ENCODE data around the gene TACR1.
"Not testable (repeated sequence)": the region's sequence is repeated elsewhere in the genome, so short reads cannot be mapped to it uniquely, and the experiment has no call there.

The TACR1 gene

GRCh38 chr2:75194184-75194868 is 5.0 kb downstream of the TACR1 start:
- no peak for DNase-seq

- no peak for DNase-seq
Observed at GRCh38 chr2:75192496-75192895, 6.8 kb downstream of the TACR1 start.

- DNase-seq, result no peak
Observed at GRCh38 chr2:75190271-75190990, 8.9 kb downstream of the TACR1 start.

- no peak for DNase-seq
Observed at GRCh38 chr2:75186821-75187220, 12.5 kb downstream of the TACR1 start.

- DNase-seq, result no peak
Observed at GRCh38 chr2:75182606-75183005, 16.7 kb downstream of the TACR1 start.

- DNase-seq, result no peak
Observed at GRCh38 chr2:75180476-75180875, 18.8 kb downstream of the TACR1 start.

GRCh38 chr2:75177427-75177826 is 21.9 kb downstream of the TACR1 start:
- DNase-seq, result no peak

GRCh38 chr2:75175456-75175855 is 23.9 kb downstream of the TACR1 start:
- no peak for DNase-seq

DNA sequence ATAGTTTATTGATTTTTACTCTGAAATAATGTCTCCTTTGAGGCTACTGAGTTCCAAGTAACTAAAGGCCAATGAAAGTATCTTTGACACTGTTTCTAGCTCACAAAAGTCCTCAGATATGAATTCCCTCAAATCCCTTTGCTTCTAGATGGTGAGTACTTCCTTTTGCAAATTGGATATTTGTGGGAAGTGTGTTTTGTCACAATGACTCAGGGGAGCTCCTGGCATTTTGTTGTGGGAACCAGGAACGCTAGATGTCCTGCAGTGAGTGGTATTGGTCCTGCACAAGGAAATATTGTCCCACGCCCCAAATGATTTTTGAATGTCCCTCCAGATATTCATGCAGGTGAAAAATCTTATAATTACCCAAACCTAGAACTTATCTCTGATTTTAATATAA is 24.3 kb downstream of the TACR1 start:
- DNase-seq, result no peak

GRCh38 chr2:75174519-75174918 is 24.8 kb downstream of the TACR1 start:
- no peak for DNase-seq

DNA sequence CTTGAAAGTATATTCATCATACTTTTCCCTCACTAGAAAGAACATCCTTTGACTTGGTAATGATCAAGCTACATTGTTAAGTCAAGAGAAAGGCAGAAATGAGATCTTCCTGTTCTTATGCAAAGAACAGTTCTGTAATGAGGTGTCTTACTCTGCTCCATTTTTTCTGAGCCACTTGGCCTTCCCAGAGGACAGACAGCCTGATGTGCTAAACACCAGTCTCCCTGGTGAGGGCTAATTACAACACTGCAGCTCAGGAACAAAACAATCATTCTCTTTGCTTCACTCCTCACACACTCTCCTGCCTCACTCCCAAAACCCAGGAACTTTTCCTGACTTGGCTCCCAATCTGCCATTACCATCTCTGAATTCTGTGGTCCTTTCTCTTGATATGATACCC is 25.6 kb downstream of the TACR1 start:
- no peak for DNase-seq

DNA sequence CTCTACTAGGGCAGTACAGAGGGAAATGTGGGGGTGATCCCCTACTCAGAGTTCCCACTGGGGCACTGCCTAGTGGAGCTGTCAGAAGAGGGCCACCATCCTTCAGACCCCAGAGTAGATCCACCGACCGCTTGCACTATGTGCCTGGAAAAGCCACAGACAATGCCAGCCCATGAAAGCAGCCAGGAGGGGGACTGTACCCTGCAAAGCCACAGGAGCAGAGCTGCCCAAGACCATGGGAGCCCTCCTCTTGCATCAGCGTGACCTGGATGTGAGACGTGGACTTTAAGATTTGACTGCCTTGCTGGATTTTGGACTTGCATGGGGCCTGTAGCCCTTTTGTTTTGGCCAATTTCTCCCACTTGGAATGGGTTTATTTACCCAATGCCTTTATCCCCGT is 27.9 kb downstream of the TACR1 start:
- not testable (repeated sequence) for DNase-seq

DNA sequence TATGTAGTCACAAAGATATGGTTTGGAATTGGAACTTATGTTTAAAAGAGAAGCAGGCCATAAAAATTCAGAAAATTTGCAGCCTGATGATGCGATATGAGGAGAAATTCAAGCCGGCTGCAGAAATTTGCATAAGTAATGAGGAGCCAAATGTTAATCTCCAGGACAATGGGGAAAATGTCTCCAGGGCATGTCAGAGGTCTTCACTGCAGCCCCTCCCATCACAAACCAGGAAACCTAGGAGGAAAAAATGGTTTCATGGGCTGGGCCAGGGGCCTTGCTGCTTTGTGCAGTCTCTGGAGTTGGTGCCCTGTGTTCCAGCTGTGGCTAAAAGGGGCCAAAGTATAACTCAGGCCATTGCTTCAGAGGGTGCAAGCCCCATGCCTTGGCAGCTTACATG is 28.4 kb downstream of the TACR1 start:
- DNase-seq, result peak; percentile 14

DNA sequence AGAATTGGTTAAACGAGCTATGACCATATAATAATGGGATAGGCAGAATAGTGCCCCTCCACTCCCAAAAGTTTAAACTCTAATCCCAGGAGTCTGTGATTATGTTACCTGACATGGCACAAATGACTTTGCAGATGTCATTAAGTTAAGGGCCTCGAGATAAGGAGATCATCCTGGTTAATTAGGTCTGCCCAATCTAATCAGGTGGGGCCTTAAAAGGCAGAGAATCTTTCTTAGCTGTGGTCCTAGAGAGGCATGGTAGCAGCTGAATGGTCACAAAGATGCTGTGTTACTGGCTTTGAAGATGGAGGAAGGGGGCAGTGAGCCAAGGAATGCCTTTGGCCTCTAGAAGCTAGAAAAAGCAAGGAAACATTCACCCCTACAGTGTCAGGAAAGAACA is 31.1 kb downstream of the TACR1 start:
- no peak for DNase-seq

GRCh38 chr2:75166491-75166890 is 32.8 kb downstream of the TACR1 start:
- DNase-seq, result no peak

GRCh38 chr2:75162897-75163296 is 36.4 kb downstream of the TACR1 start:
- no peak for DNase-seq

DNA sequence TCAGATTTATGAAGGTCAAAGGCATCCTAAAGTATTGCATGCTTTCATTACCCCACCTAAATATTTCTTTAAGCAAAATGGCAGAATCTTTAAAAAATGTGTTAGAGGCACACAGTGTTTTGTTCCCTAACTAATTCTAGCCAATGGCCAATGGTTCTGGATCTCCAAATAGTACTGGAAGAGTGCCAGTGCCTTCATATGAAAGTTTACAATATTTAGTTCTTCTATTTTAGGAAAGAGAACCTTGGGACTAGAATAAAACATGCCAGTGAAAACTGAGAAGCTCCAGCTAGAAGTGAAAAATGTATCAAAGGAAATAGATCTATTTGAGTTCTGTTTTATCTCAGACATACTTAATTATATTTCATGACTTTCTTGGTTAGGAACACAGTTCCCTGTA is 37.1 kb downstream of the TACR1 start:
- no peak for DNase-seq

DNA sequence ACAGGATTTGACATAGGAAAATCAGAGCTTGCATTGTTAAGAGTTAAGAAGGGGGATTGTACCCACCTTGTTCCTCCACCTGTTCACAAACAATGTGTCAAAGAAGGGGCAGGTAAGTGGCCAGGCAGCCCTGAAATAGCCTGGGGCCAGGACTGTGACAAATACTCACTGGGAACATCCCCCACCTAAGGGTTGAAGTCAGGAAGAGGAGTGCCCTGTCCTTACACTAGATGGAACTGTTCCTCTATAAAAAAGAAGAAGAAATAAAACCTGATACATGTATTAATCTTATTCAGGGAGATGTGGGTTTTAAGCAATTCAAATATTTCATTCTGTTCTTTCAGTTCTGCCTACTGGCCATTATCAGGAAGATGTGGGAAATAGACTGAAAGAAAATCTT is 41.9 kb downstream of the TACR1 start:
- no peak for DNase-seq

- no peak for DNase-seq
Observed at GRCh38 chr2:75155115-75155514, 44.2 kb downstream of the TACR1 start.

- no peak for DNase-seq
Observed at GRCh38 chr2:75153221-75153620, 46.1 kb downstream of the TACR1 start.

DNA sequence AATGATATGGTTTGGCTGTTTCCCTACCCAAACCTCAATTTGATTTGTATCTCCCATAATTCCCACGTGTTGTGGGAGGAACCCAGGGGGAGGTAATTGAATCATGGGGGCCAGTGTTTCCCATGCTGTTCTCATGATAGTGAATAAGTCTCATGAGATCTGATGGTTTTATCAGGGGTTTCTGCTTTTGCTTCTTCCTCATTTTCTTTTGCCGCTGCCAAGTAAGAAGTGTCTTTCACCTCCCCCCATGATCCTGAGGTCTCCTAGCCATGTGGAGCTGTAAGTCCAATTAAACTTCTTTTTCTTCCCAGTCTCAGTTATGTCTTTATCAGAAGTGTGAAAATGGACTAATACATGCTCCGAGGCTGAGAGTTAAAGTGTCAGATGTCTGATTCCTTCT is 47.1 kb downstream of the TACR1 start:
- not testable (repeated sequence) for DNase-seq

GRCh38 chr2:75147884-75148283 is 51.4 kb downstream of the TACR1 start:
- DNase-seq, result not testable (repeated sequence)

- no peak for DNase-seq
Observed at GRCh38 chr2:75146606-75147332, 52.6 kb downstream of the TACR1 start.

DNA sequence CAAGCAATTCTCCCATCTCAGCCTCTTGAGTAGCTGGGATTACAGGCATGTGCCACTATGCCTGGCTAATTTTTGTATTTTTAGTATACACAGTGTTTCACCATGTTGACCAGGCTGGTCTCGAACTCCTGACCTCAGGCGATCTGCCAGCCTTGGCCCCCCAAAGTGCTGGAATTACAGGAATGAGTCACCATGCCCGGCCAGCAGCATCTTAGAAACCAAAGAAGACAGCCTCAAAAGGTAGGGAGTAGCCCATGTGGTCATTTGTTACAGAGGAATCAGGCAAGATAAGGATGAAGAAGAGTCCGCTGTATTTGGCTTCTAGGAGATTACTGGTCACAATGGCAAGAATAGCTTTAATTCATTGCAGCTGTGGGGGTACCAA is 53.1 kb downstream of the TACR1 start:
- DNase-seq, result not testable (repeated sequence)

Data from NCI-H526 treated with DMSO at 0.1 percent for 48 hours (cell line).